Uterus (tissue), 4 donors: ENCODE measurements around the gene SUPT5H. TPM values are rescaled to one million over a fixed set of nuclear protein-coding genes. Genes with fewer than 3 reads are reported as not detected.

Experiments used
- DNase-seq, 2 donors: peaks; one replicate each; pipeline ENCODE4 v3.0.0-alpha.2; 2019 to 2020
- H3K27ac ChIP-seq, 2 donors: fragments of 200-600 bp; sonication (generic); 1 replicate in 1 of 2; 2 replicates in 1 of 2; pipeline ENCODE4 v1.5.1; 2016 to 2018
- H3K27me3 ChIP-seq, 2 donors: fragments of 200-600 bp; sonication (generic); one replicate each; pipeline ENCODE4 v1.5.1; 2018 to 2019; ENCODE audit warnings: control low read depth in 1 of 2
- H3K36me3 ChIP-seq, 2 donors: fragments of 200-600 bp; sonication (generic); one replicate each; pipeline ENCODE4 v1.5.1; 2019; ENCODE audit warnings: control low read depth in 1 of 2
- H3K4me1 ChIP-seq, 2 donors: fragments of 200-600 bp; sonication (generic); one replicate each; pipeline ENCODE4 v1.5.1; 2018 to 2019; ENCODE audit warnings: control low read depth in 1 of 2
- H3K4me3 ChIP-seq, 2 donors: fragments of 200-600 bp; sonication (generic); 1 replicate in 1 of 2; 2 replicates in 1 of 2; pipeline ENCODE4 v1.5.1; 2018 to 2019; ENCODE audit warnings: mild to moderate bottlenecking in 1 of 2
- H3K9me3 ChIP-seq, 2 donors: fragments of 200-600 bp; sonication (generic); one replicate each; pipeline ENCODE4 v1.5.1; 2019; ENCODE audit warnings: control low read depth in 1 of 2
- POLR2A ChIP-seq, 2 donors: fragments of 450-650 bp; IDR thresholded peaks; one replicate each; pipeline ENCODE4 v1.6.1; 2016; ENCODE audit warnings: antibody characterized with exemption in 2 of 2, mild to moderate bottlenecking in 1 of 2, moderate library complexity in 1 of 2
- intact Hi-C: fragments of 100-400 bp; cut with DNase I; formaldehyde crosslinking; loops from one replicate; pipeline ENCODE4 v1.15.1; 2023; ENCODE audit warnings: low total_unique reads
- total RNA-seq, 4 donors: library from RNA; depleted of rRNA in 3 of 4; stranded (reverse); fragments of >200 nt in 3 of 4; gene quantifications; one replicate each; pipeline versions ENCODE4 v1.1.0 to v1.2.4, GENCODE V29; 2014 to 2023
- TF ChIP-seq, protein P1 (sequence below), 4 experiments: fragments of 200-600 bp in 2 of 4; fragments of 450-650 bp in 2 of 4; sonication (generic) in 2 of 4; IDR thresholded peaks; one replicate each; pipeline ENCODE4 v1.5.1; 2016 to 2019; ENCODE audit warnings: antibody characterized with exemption in 4 of 4, mild to moderate bottlenecking in 2 of 4, moderate library complexity in 1 of 4
- donor health status: DM: yes; HTN: yes; CAD: no.

The SUPT5H gene
- total RNA-seq, 4 donors from 2014 or later, result 11.8 to 119 (median 40.0) TPM

DNA sequence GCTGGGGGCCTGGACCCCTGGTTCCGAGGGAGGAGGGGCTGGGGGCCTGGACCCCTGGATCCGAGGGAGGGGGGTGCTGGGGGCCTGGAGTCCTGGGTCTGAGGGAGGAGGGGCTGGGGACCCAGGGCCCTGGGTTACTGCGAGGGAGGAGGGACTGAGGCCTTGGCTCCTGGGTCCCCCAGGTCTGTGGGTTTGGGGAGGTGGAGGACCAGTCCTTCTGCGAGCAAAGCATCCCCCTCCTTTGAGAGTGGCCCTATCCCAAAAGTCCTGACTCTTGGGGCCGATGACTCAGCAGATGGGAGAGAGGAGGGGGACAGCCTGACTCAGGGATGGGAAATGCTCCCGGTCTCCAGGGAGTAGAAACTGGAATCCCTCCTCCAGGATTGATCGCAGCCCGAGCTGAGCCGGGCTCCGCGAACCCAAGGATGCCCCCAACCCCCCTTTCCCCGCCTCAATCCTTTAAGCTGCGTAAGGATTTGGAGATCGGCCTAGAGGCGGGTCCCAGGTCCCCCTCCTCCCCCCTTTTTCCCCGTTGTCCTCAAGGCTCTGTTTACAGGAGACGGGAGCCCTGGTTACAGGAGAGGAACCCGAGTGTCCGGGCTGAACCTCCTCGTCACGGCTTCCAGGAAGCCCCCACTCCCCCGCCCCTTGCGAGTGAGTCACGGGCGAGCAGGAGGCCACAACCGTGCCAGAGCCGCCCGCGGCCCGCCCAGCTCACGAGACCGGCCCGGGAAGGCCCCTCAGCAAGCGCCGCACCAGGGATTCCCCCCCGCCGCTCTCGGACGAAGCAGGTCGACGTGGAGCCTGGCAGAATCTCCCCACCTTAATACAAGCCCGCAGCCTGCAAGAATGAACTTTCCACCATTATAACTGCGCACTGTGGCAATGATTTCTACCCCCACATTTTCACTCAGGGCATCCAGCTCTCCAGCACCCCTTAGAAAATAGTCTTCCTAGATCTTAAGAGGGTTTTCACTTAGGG lies 41.8 kb upstream of the SUPT5H start:
- peak; percentile 64 to 76 for TF ChIP-seq POLR2A (IDR thresholded peaks at IDR 0.05)
- TF ChIP-seq, protein P1, sequence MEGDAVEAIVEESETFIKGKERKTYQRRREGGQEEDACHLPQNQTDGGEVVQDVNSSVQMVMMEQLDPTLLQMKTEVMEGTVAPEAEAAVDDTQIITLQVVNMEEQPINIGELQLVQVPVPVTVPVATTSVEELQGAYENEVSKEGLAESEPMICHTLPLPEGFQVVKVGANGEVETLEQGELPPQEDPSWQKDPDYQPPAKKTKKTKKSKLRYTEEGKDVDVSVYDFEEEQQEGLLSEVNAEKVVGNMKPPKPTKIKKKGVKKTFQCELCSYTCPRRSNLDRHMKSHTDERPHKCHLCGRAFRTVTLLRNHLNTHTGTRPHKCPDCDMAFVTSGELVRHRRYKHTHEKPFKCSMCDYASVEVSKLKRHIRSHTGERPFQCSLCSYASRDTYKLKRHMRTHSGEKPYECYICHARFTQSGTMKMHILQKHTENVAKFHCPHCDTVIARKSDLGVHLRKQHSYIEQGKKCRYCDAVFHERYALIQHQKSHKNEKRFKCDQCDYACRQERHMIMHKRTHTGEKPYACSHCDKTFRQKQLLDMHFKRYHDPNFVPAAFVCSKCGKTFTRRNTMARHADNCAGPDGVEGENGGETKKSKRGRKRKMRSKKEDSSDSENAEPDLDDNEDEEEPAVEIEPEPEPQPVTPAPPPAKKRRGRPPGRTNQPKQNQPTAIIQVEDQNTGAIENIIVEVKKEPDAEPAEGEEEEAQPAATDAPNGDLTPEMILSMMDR (IDR thresholded peaks at IDR 0.05), result peak in 1 of 4 experiments; percentile 24
- peak overlapping the region; percentile 47 to 53 for H3K4me3 ChIP-seq
- H3K9me3 ChIP-seq, result no peaks in the 10 kb centered on the region
- H3K36me3 ChIP-seq, result no peaks in the 10 kb centered on the region
- H3K4me1 ChIP-seq, result peaks cover 9 to 12% of the 10 kb centered on the region in 2 donors
- intact Hi-C loops, result no loop called here
- peak overlapping the region; percentile 99 to 100 for H3K27ac ChIP-seq
- peak; percentile 100 for DNase-seq
- H3K27me3 ChIP-seq, result no peaks in the 10 kb centered on the region

DNA sequence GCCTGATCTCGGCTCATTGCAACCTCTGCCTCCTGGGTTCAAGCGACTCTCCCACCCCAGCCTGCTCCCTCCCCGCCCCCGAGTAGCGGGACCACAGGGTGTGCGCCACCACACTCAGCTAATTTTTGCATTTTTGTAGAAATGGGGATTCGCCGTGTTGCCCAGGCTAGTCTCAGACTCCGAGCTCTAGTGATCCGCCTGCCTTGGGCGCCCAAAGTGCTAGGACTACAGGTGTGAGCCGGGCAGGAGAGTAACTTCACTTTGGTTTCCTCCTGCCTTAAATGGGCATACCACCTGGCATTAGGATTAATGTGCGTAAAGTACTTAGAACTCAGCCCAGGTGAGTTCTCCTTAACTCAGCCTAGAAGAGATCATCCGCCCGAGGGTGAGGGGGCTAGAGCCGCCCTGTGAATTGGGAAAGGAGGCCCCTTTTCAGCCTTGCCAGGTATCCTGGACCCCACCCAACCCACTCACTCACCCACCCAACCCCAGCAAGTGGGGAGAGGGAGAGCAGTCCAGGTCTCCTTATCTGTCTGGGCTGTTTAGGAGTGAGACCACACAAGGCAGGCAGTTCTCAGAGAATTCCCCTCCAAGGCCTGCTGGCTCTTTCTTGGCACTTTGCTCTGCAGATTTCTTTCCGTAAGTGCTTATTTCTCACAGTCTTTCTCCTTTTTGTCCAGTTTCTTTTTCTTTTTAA lies 40.0 kb upstream of the SUPT5H start:
- DNase-seq, result peak in 1 of 2 donors; percentile 38
- peak overlapping the region in 1 of 2 donors; percentile 83 for H3K4me3 ChIP-seq
- intact Hi-C loops, result no loop called here

DNA sequence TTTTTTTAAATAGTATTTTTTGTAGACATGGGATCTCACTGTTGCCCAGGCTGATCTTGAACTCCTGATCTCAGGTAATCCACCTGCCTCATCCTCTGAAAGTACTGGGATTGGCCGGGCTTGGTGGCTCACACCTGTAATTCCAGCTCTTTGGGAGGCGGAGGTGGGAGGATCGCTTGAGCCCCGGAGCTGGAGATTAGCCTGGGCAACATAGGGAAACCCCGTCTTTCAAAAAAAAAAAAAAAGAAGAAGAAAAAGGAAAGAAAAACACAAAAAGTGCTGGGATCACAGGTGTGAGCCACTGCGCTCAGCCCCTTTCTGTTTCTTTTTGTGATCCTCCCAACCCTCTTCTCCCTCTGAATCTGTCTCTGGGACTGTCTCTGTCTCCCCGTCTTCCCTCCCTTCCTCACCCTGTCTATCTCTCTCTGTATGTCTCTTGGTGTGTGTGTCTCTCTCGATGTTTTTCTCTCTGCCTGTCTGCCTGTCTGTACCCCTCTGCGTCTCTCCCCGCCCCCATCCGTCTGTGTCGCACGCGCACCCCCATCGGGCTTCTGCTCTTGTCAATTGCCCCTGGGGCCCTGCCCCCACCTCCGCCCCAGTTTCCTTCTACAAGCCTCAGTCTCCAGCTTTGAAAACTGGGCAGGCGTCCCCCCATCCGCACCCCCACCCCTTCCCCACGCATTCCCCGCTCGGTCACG lies 39.3 kb upstream of the SUPT5H start:
- peak overlapping the region; percentile 99 to 100 for H3K27ac ChIP-seq
- intact Hi-C loops, result no loop called here
- DNase-seq, result no peak
- H3K36me3 ChIP-seq, result no peaks in the 10 kb centered on the region
- peaks cover 9 to 12% of the 10 kb centered on the region in 2 donors for H3K4me1 ChIP-seq
- H3K4me3 ChIP-seq, result peak overlapping the region; percentile 83 to 98
- H3K27me3 ChIP-seq, result no peaks in the 10 kb centered on the region
- no peak for TF ChIP-seq POLR2A (IDR thresholded peaks at IDR 0.05)
- TF ChIP-seq, protein P1 (IDR thresholded peaks at IDR 0.05), result no peak
- H3K9me3 ChIP-seq, result no peaks in the 10 kb centered on the region

More for the DNA sequence above, 40.0 kb upstream of the SUPT5H start:
- TF ChIP-seq, protein P1 (IDR thresholded peaks at IDR 0.05), result no peak
- TF ChIP-seq POLR2A (IDR thresholded peaks at IDR 0.05), result no peak
- H3K36me3 ChIP-seq, result no peaks in the 10 kb centered on the region
- peak overlapping the region; percentile 99 to 100 for H3K27ac ChIP-seq
- peaks cover 9 to 12% of the 10 kb centered on the region in 2 donors for H3K4me1 ChIP-seq
- no peaks in the 10 kb centered on the region for H3K9me3 ChIP-seq
- no peaks in the 10 kb centered on the region for H3K27me3 ChIP-seq

DNA sequence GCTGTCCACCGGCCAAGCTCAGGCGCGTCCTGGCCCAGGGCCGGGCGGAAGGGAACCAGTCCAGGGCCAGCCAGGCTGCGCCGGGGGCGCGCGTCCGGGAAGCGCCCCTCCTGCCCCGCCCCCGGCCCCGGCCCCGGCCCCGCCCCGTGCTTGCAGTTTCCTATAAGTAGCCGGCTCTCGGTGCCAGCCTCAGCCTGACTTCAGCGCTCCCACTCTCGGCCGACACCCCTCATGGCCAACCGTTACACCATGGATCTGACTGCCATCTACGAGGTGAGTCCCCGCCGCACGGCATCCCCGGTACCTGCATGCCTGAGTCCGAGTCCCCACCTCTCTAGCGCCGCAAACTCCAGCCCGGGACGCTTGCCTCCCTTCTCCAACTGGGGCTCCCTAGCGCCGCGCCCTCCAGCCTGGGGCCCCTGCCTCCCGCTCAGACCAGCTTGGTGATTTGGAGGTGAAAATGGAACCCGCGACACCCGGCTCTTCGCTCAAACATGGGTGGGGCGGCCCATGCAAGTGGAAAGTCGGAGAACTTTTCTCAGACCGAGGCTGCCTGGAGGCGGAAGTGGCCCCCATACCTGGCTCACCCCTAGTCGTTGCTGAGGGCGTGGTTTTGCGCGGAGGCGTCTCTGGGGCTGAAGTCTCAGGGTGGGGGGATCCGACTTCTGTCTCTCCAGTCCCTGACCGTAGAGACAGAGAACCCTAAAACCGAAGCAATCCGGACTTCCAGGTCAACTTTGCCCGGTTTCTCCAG lies 38.5 kb upstream of the SUPT5H start, which contains the start of gene ZFP36:
ZFP36 (plus strand) TSS at position 192 of the 754 bp plus-strand sequence; CDS start at position 250, 58 bp downstream.
- H3K4me1 ChIP-seq, result peaks cover 5 to 12% of the 10 kb centered on the region in 2 donors
- DNase-seq, result peak; percentile 94
- H3K9me3 ChIP-seq, result no peaks in the 10 kb centered on the region
- H3K27ac ChIP-seq, result peak within 1 kb of the TSS; percentile 99 to 100
- H3K36me3 ChIP-seq, result no peaks in the 10 kb centered on the region
- H3K27me3 ChIP-seq, result no peaks in the 10 kb centered on the region
- peak within 1 kb of the TSS; percentile 83 to 98 for H3K4me3 ChIP-seq
- intact Hi-C loops, result no loop called here
- TF ChIP-seq, protein P1 (IDR thresholded peaks at IDR 0.05), result peak in 1 of 4 experiments; percentile 16
- TF ChIP-seq POLR2A (IDR thresholded peaks at IDR 0.05), result peak; percentile 94 to 98
